ENCODE measurements around the gene KRT86.

- TF ChIP-seq CTCF (IDR thresholded peaks at IDR 0.05): no peak
- TF ChIP-seq EZH2 (IDR thresholded peaks at IDR 0.05): no peak
- no peak for TF ChIP-seq EZH2phosphoT487 (IDR thresholded peaks at IDR 0.05)
Measured at GRCh38 chr12:52312086-52312485, 37.6 kb downstream of the KRT86 start.
